ENCODE data around the gene SMIM44. TPM values are rescaled to one million over a fixed set of nuclear protein-coding genes. Genes with fewer than 3 reads are reported as not detected.
A peak's percentile ranks its signal among the peaks of the same experiment; 100 is the strongest.

SMIM44 gene
- total and polyA plus RNA-seq, 9 of the 15 experiments (the other 6 are each of a cell fraction or from before 2014, with no cell fraction given): not detected

- no peak for TF ChIP-seq NR0B1 (IDR thresholded peaks at IDR 0.05; ENCODE audit: partially characterized antibody)
- TF ChIP-seq ZBTB11 (CRISPR knock-in tag; IDR thresholded peaks at IDR 0.05): peak in 2 of 3 experiments; percentile 93 to 99; a peak in 4 of 6 replicates
- TF ChIP-seq, protein P1, sequence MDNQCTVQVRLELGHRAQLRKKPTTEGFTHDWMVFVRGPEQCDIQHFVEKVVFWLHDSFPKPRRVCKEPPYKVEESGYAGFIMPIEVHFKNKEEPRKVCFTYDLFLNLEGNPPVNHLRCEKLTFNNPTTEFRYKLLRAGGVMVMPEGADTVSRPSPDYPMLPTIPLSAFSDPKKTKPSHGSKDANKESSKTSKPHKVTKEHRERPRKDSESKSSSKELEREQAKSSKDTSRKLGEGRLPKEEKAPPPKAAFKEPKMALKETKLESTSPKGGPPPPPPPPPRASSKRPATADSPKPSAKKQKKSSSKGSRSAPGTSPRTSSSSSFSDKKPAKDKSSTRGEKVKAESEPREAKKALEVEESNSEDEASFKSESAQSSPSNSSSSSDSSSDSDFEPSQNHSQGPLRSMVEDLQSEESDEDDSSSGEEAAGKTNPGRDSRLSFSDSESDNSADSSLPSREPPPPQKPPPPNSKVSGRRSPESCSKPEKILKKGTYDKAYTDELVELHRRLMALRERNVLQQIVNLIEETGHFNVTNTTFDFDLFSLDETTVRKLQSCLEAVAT (IDR thresholded peaks at IDR 0.05): no peak
- 0 out of 2 replicates have a peak, but pooled peaks have one; percentile 59 for TF ChIP-seq SMAD3 (CRISPR knock-in tag; conservative IDR thresholded peaks at IDR 0.05)
- TF ChIP-seq NUFIP1 (IDR thresholded peaks at IDR 0.05; ENCODE audit: partially characterized antibody): no peak
- no peak for TF ChIP-seq ZNF780A (CRISPR knock-in tag; IDR thresholded peaks at IDR 0.05)
- no peak; the same call in 1 of the 2 replicates for TF ChIP-seq NBN (IDR thresholded peaks at IDR 0.05; ENCODE audit: low read depth)
- TF ChIP-seq BRD4 (IDR thresholded peaks at IDR 0.05): 0 out of 2 replicates have a peak, but pooled peaks have one; percentile 49
- TF ChIP-seq SUPT5H (IDR thresholded peaks at IDR 0.05): peak; percentile 73
- TF ChIP-seq SP2 (IDR thresholded peaks at IDR 0.05; ENCODE audit: extremely low read depth, low read depth, low read length, poor library complexity, severe bottlenecking): no peak
- TF ChIP-seq LARP7 (IDR thresholded peaks at IDR 0.05): no peak
- TF ChIP-seq NCOA4 (IDR thresholded peaks at IDR 0.05; ENCODE audit: partially characterized antibody): no peak
- TF ChIP-seq, protein P2, sequence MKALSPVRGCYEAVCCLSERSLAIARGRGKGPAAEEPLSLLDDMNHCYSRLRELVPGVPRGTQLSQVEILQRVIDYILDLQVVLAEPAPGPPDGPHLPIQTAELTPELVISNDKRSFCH (CRISPR knock-in tag; IDR thresholded peaks at IDR 0.05): no peak
- TF ChIP-seq, protein P2 (tag; IDR thresholded peaks at IDR 0.05): peak; percentile 47; the same call in 1 of the 2 replicates
- peak in 1 of 2 experiments; percentile 91; a peak in 2 of 4 replicates for TF ChIP-seq BCLAF1 (IDR thresholded peaks at IDR 0.05; ENCODE audit: borderline replicate concordance in 1 of 2, control insufficient read depth in 1 of 2, low read depth in 2 of 2, low read length in 1 of 2)
- TF ChIP-seq TCF7L2 (IDR thresholded peaks at IDR 0.05; ENCODE audit: low read depth, low read length): no peak
These were observed 48.3 kb downstream of the SMIM44 start (continued) for GRCh38 chr19:3434630-3435553.

All from K562 (cell line).